Stimulated activated CD8-positive, alpha-beta memory T cell treated with anti-CD3 and anti-CD28 coated beads, Interleukin-4, amount 100 ng/mL, for 4 hours (primary cell): ENCODE measurements around the gene SUMF1.

Experiments used
- DNase-seq, 2 donors: peaks; one replicate each; pipeline ENCODE4 v3.0.0-alpha.2; 2020; ENCODE audit warnings: low read depth in 2 of 2, low spot score in 1 of 2

SUMF1 gene

DNA sequence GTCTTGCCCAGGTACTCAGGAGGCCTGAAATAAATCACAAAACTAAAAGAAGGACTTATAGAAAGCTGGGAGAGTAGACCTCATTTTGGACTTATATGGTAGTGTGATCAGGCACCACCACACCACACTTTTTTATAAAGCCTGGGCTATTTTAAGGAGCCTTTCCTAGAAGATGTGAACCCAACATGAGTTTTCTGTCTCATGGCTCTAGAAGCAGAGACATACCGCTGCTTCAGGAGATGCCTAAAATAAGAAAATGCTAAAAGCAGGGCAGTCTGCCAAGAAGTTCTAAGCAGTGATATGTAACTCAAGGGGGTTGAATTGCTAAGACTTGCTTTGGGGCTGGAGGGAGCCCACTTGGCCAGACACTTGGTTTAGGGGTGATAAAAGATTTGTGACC lies 49.6 kb downstream of the SUMF1 start:
- DNase-seq, result no peak

- no peak for DNase-seq
These were observed 50.1 kb downstream of the SUMF1 start for GRCh38 chr3:4416961-4417360.

DNA sequence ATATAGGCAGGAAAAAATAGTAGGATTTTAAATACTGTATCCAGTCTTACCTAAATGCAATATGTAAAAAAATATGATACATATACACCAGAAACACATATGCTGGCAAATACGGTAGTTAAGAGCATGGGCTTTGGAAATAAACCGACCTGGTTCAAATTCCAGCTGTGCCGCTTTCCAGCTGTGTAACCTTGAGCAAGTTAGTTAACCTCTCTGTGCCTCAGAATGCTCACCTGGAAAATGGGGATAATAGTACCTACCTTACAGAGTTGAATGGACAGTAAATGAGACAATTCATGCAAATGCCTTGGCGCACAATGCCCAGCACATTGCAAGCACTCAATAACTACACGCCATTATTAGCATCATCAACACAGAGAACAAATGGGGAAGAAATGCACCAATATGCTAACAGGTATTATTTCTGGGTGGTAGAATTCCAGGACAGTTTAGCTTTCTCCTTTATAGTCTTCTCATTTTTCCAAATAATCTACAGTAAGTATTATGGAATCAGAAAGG lies 50.6 kb downstream of the SUMF1 start:
- DNase-seq, result no peak

GRCh38 chr3:4413467-4413866 lies 53.6 kb downstream of the SUMF1 start:
- DNase-seq, result no peak

- DNase-seq, result no peak
These were observed 55.2 kb downstream of the SUMF1 start for GRCh38 chr3:4411833-4412232.

GRCh38 chr3:4411236-4411635 lies 55.8 kb downstream of the SUMF1 start:
- no peak for DNase-seq

GRCh38 chr3:4410606-4411005 lies 56.5 kb downstream of the SUMF1 start:
- no peak for DNase-seq

- no peak for DNase-seq
These were observed 57.0 kb downstream of the SUMF1 start for GRCh38 chr3:4409971-4410573.

GRCh38 chr3:4409415-4409814 lies 57.7 kb downstream of the SUMF1 start:
- no peak for DNase-seq

DNA sequence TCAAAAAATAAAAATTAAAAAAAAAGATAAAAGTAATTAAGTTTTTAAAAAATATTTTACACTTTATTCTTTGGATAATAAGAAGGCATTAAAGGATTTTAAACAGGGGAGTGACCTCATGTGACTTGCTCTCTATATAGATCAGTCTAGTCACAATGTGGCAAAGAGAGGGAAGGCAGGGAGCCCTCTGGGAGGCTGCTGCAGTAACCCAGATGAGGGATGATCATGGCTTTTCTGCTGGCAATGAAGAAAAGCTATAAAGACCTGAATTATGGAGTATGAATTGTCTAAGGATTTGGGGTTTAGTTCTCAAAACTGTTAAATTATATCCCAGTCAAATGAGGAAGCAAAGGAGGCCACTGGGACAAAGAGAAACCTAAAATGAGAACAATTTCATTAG lies 58.1 kb downstream of the SUMF1 start:
- DNase-seq, result no peak

- DNase-seq, result no peak
These were observed 59.1 kb downstream of the SUMF1 start for GRCh38 chr3:4407941-4408340.

DNA sequence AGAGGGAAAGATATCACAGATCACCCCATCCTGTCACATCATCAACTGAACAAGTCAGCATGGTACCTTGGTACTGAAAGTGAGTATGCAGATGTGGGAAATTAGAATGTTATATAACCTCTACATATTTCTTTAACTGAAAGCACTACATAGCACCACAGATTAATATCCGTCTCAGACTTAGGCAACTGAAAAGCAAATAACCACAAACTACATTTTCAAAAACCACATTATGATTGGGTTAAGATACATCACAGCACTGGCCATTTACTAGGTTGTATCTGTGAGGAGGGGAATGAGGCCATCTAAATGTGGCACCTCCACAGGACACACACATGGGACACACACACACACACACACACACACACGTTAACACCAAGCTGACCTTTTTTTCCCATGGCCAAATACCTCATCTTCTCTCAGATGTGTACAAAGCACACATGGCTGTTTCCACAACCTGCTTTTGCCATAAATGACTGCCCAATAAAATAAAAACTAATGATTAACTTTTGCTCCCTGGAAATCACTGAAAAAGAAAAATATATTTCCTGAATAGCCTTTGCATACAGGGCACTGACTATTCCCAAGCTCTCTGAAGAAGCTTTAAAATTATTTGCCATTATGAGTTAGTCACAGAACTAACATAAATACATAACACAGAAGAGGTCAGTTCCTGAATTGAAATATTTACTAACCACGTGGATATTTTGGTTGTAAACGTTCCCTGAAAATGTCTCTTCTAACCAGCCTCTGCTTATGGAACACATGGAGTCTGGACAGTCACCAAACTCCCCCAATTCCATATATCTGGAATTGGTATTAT lies 60.1 kb downstream of the SUMF1 start:
- DNase-seq, result no peak

DNA sequence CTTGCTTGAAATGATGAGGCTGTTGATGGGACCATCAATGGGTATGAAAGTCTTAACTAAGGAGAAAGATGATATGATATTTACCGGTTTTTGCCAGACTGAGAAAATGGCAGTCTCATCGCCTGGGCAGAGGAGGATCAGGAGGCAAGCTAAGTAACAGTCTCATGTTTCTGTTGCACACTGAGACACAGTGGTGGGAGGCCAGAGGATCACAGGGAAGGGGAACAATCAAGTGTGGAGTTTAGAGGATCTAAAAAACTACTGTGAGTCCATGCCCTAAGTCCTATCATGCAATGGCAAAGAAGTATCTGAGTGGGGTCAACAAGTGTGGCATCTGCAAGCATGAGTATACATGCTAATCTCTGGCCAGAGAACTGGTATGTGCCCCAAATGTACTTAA lies 62.2 kb downstream of the SUMF1 start:
- no peak for DNase-seq

DNA sequence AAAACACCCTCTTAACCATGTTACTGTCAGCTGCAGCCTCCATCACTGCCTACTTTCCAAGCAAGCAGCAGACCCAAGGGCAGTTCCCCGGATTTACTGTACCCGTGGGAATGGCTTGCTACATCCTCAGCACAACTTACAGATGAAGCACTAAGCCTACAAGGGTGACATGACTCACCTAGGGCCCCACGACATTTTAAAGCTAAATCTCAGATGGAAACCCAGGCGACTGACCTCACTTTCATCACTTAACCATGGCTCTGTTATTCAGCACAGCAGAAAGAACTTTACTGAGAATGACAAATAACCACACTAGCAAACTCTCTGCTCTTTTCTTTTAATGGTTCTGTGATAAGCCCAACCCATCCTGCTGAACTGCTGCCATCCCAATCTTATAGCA lies 65.6 kb downstream of the SUMF1 start:
- DNase-seq, result no peak

GRCh38 chr3:4399476-4399875 lies 67.6 kb downstream of the SUMF1 start:
- no peak for DNase-seq

GRCh38 chr3:4398941-4399245 lies 68.2 kb downstream of the SUMF1 start:
- no peak for DNase-seq

- no peak for DNase-seq
These were observed 68.7 kb downstream of the SUMF1 start for GRCh38 chr3:4398120-4398940.

DNA sequence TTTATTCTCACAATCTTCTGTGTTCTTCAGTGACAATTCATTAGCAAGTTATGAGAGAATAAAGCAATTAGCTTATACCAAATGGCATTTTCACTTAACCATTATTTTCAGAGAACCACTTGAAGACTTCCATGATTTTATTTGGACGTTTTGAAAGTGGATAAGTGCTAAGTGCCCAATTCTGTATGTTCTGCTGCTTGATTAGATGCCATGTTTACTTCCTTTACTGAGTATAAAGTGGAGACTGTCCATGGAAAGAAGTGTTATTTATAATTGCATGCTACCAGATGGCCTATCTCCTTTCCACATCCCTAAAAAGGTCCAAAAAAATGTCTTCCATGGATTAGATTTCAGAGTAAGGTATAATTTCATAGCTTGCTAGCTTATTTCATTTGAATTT lies 69.6 kb downstream of the SUMF1 start:
- DNase-seq, result no peak

- no peak for DNase-seq
These were observed 70.5 kb downstream of the SUMF1 start for GRCh38 chr3:4396542-4396941.

DNA sequence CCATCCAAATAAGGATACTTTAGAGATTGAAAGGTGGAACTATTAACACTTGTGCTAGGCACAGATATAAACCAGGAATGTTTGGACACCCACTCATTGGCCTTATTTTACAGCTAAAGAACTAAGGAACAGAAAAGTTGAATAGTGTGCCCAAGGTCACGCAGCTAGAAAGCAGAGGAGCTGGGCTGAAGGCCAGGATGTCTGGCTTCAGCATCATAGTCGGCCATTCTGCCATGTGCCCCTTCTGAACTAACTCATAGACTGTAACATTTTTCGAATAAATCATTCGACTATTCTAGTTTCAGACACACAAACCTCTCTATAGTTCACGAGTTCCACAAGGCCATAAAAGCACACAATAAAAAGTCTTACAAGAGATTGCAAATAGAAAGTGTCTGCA lies 71.1 kb downstream of the SUMF1 start:
- DNase-seq, result no peak

GRCh38 chr3:4395448-4395847 lies 71.6 kb downstream of the SUMF1 start:
- no peak for DNase-seq

- DNase-seq, result no peak
These were observed 72.5 kb downstream of the SUMF1 start for GRCh38 chr3:4394567-4394966.
